Transverse colon (tissue), 4 donors: ENCODE results near the gene STRIP1.
"Not testable (repeated sequence)": the region's sequence is repeated elsewhere in the genome, so short reads cannot be mapped to it uniquely, and the experiment has no call there.

Experiments used
- CTCF ChIP-seq, 5 experiments: fragments of 200-600 bp in 3 of 5; fragments of 450-650 bp in 2 of 5; sonication (generic) in 3 of 5; IDR thresholded peaks; 1 replicate in 2 of 5; 2 replicates in 3 of 5; pipeline ENCODE4 v1.5.1; 2016 to 2017; ENCODE audit warnings: antibody characterized with exemption in 5 of 5, inconsistent platforms in 3 of 5, mild to moderate bottlenecking in 2 of 5, moderate library complexity in 1 of 5
- POLR2A ChIP-seq: fragments of 450-650 bp; IDR thresholded peaks from one replicate; pipeline ENCODE4 v1.6.1; 2016; ENCODE audit warnings: antibody characterized with exemption, mild to moderate bottlenecking, moderate library complexity
- POLR2AphosphoS5 ChIP-seq, 3 donors: sonication (generic); formaldehyde crosslinking; IDR thresholded peaks; one replicate each; pipeline ENCODE4 v1.6.1; 2016; ENCODE audit warnings: antibody characterized with exemption in 3 of 3

GRCh38 chr1:110030687-110031086 is 3.7 kb upstream of the STRIP1 start:
- TF ChIP-seq POLR2AphosphoS5 (IDR thresholded peaks at IDR 0.05); CTCF (IDR thresholded peaks at IDR 0.05); POLR2A: not testable (repeated sequence)
